Stromal cell of bone marrow (primary cell): Measurements from ENCODE around the gene SNX30.
"Not testable (repeated sequence)": the region's sequence is repeated elsewhere in the genome, so short reads cannot be mapped to it uniquely, and the experiment has no call there.

Source experiments
- DNase-seq: peaks from one replicate; pipeline ENCODE4 v3.0.0-alpha.2; 2012; ENCODE audit warnings: low read depth

The SNX30 gene, protein sequence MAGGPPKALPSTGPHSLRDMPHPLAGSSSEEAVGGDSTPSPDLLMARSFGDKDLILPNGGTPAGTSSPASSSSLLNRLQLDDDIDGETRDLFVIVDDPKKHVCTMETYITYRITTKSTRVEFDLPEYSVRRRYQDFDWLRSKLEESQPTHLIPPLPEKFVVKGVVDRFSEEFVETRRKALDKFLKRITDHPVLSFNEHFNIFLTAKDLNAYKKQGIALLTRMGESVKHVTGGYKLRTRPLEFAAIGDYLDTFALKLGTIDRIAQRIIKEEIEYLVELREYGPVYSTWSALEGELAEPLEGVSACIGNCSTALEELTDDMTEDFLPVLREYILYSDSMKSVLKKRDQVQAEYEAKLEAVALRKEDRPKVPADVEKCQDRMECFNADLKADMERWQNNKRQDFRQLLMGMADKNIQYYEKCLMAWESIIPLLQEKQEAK

DNA sequence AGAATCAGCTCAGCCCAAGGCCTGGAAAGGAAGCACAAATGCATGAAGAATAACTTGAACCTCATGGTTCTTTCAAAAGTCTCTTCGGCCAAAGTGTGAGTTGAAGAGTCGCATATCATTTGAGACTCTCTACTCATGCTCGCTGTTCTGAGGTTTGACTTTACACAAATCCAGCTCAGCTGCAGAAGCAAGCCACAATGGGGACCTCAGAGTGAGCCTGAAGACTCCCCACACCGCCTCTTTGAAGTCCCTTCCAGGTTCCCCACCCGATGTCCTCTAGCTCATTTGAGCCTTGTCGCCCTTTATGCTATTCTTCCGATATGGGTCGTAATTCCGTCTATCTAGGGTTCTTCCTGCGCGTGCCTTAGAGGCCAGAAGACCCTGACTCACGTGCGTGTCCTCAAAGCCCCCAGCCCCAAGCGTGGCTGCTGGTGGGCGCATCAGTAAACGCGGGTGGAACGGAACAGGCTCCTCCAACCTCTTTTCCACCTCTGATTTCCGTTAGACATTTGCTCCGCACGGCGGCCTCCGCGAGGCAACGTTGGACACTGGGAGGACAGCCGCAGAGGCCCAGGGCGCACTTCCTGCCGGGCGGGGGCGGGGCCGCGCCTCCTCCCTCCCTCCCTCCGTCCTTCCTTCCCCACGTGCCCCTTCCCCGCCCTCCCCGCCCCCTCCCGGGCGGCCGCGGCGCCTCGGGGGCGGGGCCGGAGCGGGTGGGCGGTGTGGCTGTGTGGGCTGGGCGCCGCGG, at the start of gene SNX30:
Gene SNX30, plus strand, starts transcription at position 745 of the 748 bp plus-strand sequence. CDS start 242 bp downstream, outside the sequence.
- peak; percentile 82 for DNase-seq

DNA sequence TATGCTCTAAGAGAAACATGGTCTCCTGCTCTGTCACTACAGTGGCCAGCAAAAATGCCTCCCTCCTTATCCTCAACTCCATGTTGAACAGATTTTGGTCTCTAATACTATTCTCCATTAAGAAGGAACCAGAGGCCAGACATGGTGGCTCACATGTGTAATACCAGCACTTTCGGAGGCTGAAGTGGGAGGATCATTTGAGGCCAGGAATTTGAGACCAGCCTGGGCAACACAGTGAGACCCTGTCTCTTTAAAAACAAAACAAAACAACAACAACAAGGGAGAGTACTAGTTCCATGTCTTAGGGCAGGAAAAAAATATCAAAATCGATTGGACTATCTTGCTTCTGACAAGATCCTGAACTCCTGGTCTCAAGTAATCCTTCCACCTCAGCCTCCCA, 47.3 kb upstream of the SNX30 start:
- DNase-seq, result no peak

DNA sequence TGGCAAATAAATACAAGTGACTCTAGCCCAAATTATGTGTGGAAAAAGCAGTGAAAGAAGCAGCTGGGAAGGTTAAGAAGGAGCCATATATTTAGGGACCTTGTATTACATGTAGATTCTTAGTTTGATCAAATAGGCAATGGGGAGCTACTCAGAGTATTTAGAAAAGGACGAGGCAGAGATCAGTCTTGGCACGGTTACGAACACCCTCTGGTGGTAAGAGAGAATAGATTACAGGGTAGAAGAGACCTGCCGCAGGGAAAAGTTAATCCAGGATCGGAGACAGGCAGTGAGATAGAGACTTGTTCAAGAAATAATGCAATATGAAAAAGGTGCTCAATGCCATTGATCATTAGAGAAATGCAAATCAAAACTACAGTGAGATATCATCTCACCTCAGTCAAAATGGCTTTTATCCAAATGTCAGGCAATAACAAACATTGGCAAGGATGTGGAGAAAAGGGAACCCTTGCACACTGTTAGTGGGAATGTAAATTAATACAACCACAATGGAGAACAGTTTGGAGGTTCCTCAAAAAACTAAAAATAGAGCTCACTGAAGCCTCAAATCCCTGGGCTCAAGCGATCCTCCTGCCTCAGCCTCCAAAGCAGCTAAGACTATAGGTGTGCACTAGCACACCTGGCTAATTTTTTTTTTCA, 44.7 kb upstream of the SNX30 start:
- no peak for DNase-seq

DNA sequence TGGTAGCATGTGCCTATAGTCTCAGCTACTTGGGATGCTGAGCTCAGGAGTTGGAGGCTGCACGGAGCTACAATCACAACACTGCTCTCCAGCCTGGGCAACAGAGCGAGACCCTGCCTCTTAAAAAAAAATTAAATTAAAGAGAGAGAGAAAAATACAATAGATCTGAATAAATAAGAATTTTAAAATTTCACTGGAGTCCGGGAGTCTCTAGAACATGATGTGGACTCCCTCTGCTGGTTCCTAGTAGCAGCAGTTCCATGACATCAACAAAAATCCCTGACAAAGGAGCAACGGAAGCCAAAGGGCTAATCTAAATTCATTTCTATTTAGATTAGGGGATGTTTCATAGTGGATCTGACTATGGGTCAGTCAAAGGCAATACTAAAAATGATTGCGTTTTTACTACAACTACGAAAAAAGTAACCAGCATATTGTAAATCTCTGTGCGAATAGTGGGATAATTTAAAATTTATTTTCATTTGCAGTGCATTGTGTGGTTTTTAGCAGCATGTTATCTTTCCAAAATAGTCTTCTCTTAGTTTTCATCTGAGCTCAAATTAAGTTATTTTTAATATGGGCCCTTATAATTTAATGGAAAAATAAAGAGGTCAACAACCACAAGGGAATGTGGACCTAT, 39.4 kb upstream of the SNX30 start:
- peak; percentile 37 for DNase-seq

DNA sequence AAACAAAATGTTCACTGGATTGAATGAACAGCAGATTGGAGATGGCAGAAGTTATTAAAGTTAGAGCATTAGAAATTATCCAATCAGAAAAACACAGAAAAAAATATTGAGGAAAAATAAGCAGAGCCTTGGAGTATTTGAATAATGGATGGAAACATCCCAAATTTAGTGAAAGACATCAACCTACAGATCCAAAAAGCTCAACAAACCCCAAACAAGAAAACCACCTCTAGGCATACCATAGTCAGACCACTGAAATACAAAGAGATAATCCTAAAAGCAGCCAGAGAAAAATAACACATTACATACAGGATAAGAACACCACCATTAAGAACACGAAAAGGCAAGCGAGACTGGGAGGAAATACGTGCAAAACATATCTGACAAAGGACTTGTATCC, 37.9 kb upstream of the SNX30 start:
- no peak for DNase-seq

DNA sequence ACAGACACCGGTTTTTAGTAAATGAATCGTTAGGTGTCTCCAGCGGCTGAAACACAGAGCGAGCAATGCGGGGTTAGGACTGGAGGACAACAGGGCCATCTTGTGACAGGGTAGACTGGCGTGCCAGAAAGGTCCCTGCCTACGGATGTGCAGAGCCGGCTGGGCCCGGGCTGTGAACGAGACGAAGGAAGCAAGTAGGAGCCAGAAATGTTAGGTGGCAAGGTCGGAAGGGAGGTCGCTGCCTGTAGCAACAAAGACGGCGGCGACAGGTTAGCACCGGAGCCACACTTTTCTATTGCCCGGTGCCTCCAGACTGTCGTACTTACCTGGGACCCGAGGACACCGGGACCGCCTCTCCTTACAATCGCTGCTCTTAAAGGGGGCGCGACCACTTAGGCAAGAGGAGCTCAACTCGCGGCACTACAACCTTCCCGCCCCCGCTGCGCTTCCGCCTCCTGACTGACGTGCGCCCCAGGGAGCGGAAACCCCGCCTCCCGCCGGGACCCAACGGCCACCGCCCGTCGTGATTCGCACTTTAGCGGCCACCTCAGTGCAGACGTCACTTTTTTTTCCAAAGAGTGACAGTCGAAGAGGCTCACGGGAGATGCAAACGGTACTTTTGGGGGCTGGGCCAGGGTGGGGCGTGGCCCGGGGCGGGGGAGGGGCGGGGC, 32.8 kb upstream of the SNX30 start, which contains the start of gene INIP:
Gene INIP, minus strand, starts transcription at position 457 of the 671 bp plus-strand sequence. CDS start 1,632 bp downstream, outside the sequence.
- DNase-seq, result peak; percentile 91

DNA sequence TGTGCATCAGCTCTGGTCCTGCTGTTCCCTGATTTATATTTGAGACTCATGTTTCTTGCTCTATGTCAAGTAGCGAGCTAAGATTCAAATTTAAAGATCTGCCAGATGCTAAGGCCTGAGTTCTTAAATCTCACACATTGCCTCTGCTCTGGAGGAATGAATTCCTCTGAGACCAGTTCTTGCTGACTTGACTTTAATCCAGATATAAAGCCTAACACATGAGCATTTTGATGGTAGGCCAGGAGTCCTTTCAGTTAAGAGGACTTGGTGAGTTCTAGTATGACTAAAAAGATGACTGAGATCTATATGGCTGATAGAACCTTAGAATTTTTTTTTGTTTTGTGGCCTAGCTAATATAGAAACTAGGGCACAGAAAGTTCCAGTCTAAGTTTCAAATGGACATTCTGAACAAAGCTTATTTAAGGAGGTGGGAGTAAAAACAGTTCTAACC, 31.3 kb upstream of the SNX30 start:
- peak; percentile 71 for DNase-seq

DNA sequence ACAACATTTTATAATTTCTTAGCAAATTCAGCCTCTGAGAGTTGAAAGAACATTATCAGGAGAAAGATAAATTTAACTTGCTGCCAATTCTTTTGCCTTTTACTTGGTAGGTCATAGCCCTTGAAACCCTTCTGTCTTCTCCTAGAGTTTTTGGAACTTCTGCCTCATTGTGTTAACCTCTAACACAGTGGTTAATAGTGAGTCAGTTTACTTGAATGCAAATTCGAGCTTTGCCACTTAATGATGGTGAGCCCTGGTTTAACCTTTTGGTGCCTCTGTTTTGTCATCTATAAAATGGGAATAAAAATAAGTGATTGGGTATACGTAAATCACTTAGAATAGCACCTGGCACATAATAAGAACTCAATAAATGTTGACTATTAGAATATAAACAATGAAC, 30.9 kb upstream of the SNX30 start:
- no peak for DNase-seq

DNA sequence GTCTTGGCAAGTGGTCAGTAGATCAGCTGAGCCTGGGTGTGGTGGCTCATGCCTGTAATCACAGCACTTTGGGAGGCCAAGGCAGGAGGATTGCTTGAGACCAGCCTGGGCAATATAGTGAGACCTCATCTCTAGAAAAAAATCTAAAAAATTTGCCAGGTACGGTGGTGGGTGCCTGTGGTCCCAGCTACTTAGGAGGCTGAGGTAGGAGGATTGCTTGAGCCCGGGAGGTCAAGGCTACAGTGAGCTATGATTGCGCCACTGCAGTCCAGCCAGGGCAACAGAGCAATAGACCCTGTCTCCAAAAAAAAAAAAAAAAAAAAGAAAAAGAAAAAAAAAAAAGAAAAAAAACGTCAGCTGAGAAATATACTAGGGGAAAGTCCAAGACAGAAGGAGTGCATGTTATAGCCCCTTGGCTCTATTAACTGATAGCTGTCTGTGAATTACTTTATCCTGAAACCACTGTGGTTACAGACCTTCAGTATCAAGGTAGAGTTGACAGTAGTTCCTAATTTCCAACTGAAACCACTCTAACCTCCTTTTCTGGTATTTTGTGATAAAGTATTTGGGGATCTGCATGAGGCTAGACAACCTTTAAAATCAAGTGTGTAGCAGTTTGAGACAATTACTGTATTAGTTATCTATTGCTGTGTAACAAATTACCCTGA, 30.3 kb upstream of the SNX30 start:
- no peak for DNase-seq

DNA sequence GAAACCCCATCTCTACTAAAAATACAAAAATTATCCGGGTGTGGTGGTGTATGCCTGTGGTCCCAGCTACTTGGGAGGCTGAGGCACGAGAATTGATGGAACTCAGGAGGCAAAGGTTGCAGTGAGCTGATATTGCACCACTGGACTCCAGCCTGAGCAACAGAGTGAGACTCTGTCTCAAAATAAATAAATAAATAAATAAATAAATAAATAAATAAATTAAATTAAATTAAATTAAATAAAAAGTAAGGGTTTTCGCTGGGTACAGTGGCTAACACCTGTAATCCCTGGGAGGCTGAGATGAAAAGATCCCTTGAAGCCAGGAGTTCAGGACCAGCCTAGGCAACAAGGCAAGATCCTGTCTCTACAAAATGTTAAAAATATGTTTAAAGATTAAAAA, 27.8 kb upstream of the SNX30 start:
- not testable (repeated sequence) for DNase-seq

DNA sequence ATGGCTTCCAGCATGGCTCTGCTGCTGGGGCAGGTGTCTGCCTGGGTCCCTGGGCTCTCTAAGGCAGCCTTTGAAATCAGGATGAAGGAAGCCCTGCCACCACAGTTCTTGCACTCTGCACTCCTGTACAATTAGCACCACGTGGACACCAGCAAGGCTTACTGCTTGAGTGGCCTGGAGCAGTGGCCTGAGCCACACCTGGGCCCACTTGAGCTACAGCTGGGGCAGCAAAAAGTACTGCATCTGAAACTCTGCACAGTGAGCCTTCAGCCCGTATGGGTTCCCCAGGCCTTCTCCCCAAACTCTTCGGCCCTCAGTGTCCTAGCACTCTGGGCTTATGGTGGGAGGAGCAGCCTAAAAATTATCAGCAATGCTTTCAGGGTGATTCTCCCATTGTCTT, 24.6 kb upstream of the SNX30 start:
- DNase-seq, result no peak

DNA sequence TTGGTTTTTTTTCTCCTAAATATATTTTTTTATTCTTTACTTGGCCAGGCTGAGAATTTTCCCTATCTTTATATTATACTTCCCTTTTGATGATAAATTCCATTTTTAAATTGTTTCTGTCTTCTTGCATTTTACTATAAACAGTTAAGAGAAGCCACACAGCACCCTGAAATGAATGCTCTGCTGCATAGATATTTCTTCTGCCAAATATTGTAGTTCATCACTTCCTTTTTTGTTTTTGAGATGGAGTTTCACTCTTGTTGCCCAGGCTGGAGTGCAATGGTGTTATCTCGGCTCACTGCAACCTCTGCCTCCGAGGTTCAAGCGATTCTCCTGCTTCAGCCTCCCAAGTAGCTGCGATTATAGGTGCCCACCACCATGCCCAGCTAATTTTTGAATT, 24.1 kb upstream of the SNX30 start:
- no peak for DNase-seq

DNA sequence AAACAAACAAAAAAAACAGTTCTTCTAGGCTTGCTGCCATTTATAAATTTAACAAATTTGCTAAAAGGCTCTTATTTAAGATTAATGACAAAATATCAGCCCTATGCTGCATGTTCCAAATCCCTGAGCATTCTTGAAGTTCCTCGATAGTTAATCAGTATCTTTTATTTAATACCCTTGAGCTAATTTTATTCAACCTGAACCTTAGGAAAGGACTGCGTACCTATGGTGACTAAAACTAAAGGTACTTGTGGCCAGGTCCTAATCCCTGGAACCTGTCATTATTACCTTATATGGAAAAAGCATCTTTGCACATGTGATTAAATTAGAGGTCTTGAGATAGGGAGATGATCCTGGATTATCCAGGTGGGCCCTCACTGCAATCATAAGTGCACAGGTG, 22.2 kb upstream of the SNX30 start:
- DNase-seq, result no peak

DNA sequence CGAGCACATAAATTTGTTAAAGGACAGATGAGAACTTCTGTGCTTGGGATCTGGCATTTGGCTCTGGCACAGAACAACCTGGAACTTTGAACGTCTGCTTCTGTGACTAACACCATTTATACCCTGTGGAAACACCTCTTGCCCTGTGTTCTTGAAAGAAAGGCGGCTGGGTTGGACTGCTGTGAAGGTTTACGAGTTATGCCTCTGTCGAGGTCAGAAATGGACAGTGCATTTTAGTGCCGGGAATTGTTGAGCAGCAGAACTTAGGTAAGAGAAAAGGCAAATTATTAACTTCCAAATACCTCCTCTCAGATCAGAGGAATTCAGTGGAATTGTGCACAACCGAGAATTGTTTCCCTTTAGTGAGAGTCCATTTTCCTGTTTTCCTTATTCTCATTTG, 18.6 kb upstream of the SNX30 start:
- DNase-seq, result no peak

DNA sequence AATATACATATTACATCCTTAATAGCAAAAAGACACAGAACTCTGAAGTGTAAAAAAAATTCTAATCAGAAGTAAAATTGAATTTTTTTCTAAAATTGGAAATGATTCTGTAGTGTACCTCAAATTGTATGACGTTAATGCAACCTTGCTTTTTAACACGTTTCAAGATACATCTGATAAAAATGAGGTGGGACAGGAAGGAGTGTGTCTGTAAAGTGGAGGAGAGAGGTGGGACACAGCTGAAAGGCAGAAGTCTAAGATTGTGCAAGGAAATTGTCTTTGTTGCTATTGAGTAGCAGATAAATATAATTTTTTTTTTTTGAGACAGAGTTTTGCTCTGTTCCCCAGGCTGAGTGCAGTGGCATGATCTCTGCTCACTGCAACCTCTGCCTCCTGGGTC, 15.7 kb upstream of the SNX30 start:
- DNase-seq, result no peak

DNA sequence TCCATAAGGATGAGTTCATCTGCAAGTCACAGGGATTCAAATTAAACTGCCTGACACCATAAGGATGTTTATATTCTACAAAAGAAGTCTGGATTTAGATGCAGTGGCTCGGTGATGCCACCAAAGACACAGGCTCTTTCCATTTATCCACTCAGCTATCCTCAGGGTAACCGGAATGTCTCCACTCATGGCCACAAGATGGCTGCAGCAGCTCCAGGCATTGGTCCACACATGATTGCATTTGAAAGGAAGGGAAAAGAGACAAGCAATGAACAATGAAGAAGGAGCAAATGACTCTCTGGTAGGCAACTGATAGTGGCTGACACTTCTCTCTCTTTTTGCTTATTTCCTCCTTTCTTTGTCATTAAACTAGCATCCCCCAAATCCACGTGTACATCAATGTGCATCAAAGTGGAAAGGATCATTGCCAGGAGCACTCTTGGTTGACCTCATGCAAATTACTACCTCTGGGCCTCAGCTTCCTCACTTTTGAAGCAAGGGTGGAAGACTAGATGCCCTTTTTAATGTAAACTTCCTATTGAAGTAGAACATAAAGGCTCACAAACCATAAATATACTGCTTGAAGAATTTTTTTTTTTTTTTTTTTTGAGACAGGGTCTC, 7.2 kb upstream of the SNX30 start:
- no peak for DNase-seq

DNA sequence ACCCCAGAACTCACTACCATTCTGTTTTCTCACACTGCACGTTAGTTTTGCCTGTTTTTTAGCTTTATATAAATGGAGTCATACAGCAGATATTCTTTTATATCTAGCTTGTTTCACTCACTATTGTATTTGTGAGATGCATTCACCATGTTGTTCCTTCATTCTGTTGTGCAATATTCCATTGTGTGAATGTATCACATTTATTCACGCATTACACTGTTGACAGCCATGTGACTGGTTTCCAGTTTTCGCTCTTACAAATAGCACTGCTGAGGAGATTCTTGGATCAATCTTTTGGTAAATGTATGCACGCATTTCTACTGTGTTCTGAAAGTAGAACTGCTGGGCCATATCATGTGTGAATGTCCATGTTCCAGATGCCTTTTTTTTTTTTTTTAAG, 6.4 kb upstream of the SNX30 start:
- DNase-seq, result no peak

DNA sequence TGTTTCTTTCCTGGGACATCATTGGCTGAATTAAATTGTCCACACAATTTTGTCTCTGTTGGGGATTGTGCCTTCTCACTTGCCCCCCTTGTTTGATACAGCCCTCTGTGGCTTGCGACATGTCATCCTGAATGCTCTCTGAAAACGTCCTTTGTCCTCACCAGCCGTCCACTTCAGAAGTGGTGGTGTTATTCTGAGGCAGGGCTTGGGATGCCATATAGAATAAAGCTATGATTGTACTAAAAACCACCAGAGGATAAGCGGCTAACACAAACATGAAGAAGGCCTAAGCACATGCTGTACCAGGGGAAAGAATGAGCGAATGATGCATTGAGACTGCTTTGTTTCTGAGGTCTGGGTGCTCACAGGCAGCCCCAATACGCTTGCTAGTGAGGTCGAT, 3.5 kb upstream of the SNX30 start:
- no peak for DNase-seq

DNA sequence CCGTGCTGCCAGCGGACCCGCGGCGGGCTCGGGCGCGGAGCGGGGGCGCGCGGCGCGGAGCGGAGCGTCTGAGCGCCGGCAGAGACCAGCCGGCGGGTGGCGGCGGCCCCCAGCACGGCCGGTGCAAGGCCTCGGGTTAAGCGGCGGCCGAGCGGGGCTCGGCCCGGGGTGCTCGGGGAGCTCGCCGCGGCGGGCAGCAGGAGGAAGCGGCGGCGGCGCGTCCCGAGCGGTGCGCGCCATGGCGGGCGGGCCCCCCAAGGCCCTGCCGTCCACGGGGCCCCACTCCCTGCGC, 150 bp downstream of the SNX30 start:
- DNase-seq, result no peak

DNA sequence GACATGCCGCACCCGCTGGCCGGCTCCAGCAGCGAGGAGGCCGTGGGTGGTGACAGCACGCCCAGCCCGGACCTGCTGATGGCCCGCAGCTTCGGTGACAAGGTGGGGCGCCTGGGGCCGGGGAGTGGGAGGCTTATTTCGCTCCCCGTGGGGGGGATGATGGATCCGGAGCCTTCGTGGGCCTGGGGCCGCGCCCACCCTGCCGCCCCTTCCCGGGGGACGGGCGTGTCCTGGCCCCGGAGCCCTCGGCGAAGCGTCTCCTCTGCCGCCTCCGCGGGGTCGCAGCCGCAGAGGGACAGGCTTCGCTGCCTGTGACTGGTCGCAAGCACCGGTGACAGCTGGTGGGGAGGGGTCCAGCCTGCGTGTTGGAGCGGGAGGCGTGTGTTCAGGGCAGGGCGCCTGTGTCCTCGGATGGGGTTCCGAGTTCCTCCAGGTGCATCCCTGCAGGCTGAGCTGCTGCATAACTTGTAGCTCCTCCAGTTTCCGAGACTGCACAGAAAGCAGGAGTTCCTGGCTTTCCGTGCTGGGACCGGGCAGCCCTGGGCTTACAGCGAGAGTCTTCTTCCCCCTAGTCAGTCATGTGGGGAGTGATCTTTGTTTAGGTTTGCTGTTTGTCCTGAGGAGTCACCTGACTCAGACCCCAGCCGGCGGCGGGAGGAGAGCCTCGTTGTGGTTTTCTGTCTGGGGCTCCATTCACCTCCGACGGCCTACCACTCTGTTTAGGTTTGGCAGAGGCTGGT, 666 bp downstream of the SNX30 start:
- no peak for DNase-seq
